DMS 273 (cell line): ENCODE data around the gene RAB40B.
"Not testable (repeated sequence)": the region's sequence is repeated elsewhere in the genome, so short reads cannot be mapped to it uniquely, and the experiment has no call there.

Experiments used
- DNase-seq: peaks from one replicate; lab custom pipeline; 2025; ENCODE audit not compliant: unreplicated experiment; lab: John Stamatoyannopoulos, UW

RAB40B gene

DNA sequence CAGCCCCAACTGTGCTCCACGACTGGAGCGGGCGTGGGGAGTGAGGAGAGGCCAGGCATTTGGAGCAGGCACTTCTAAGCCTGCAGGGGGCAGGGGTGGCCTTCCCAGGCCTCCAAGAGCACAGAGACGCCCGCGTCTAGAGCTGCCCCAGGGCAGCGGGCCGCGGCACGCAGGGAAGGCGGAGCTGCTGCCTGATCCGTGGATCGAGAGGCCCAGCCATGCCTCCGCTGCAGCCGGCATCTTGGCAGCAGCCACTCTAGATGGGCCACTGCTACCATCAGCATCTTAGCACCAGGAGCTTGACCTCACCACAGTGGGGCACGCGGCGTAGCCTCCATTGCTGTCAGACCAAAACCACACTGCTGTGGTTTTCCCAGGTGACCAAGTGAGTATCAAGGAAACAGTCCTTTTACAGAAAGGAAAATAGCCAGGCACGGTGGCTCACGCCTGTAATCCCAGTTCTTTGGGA lies 29.8 kb downstream of the RAB40B start:
- DNase-seq = peak; percentile 44

DNA sequence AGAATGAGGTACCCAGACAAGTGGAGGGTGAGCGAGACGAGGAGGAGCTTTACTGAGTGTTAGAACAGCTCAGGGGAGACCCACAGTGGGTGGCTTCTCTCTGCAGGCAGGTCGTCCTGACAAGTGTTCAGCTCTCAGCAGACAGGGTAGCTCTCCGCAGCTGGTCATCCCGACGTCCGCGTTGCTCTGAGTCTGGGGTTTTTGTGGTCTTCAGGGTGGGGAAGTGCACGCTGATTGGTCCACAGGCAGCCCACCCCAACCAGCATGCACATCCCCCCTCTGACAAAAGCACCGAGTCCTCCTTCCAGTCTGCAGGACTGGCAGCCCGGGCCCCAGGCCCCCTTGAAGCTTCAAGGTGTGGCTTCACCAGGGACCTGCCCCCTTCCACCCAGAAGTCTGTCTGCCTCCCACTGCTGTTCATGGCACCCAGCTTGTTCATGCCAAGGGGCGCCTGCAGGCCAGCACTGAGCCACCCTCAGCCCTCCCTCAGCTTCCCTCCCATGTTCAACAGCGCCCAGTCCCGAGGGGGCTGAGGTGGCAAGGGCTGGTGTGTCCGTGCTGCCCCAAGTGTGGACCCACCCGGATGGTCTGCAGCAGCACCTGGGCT lies 30.4 kb downstream of the RAB40B start:
- no peak for DNase-seq

DNA sequence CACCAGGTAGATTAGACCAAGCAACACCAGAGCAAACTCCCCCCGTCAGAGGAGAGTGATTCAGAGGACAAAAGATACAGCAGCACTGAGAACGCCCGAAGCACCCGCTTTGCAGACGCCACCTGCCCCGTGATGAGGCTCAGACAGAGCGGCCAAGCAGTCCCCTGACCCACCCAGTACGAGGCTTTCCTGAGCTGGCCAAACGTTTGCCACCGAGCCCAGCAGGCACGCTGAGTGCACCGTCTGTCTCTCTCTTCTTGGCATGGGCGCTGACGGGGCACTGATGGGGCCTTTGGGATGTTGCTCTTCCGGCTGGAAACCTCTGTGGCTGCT lies 30.9 kb downstream of the RAB40B start:
- DNase-seq = no peak

DNA sequence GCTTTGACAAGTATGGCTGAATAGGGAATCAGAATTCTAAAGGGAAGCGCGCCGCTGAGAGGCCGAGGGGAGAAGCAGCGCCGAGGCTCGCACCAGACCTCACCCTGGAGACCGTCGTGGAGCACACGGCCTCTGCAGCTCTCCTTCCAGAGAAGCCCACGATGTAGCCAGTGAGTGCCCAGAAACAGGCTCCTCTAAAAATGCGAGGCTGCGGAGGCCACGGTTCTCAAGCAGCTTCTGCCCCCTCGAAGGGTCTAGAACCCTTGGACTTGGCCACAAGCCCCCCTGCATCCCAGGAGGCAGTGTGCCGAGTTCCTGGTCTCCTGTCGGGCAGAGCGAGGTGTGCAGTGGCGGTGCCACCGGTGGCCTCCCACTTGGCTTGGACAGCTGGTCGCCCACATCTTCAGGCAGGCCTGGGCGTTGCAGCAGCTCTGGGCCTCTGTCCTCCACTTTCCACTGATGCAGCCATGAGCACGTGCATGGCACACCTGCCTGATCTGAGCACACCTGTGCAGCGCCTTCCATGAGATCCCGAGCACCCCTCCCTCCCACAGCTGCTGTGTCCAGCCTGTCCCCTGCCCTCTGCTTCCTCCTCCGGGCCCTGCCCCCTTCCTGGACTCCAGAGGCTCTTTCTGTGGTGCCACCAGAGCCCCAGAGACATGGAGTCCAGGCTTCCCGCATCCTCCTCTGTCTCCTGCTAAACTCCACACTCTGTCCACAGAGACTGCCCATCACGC lies 31.4 kb downstream of the RAB40B start:
- DNase-seq = no peak

DNA sequence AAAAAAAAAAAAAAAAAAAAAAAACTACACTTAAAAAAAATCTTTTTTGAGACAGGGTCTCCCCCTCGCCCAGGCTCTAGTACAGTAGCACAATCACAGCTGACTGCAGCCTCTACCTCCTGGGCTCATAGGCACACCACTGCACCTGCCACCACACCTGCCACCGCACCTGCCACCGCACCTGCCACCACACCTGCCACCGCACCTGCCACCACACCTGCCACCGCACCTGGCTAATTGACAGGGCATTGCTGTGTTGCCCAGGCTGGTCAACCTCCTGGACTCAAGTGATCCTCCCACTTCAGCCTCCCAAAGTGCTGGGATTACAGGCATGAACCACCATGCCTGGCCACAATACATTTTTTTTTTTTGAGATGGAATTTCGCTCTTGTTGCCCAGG lies 32.6 kb downstream of the RAB40B start:
- DNase-seq = no peak

DNA sequence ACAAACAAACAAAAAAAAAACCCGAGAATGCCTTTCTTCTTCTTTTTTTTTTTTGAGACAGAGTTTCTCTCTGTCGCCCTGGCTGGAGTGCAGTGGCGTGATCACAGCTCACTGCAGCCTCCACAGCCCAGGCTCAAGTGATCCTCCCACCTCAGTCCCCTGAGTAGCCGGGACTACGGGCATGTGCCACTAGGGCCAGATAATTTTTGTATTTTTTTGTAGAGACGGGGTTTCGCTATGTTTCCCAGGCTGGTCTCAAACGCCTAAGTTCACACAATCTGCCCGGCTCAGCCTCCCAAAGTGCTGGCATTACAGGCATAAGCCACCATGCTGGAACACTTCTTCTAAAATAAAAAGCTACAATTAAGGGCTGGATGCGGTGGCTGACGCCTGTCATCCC lies 33.3 kb downstream of the RAB40B start:
- DNase-seq = no peak

DNA sequence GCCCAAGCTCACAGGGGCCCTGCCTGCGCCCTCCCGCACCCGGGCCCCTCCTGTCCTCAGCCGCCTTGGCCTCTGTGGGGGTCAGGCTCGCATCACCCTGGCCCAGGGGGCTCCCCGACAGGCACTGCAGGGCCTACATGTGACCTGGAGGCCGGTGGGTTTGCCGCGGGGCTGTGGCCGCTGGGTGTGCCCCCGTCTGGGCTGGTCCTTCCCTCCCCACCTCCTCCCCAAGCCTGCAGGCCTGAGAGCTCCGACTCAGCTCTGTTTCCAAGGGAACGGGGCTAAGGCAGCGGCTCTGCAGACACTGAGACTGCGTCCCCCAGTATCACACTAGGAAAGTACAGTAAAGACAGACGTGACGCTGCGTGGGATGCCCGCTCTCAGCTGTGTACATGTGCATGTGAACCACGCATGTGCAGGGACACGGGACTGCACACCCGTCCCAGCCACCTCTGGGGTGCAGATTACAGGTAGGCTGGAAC lies 33.8 kb downstream of the RAB40B start:
- no peak for DNase-seq

DNA sequence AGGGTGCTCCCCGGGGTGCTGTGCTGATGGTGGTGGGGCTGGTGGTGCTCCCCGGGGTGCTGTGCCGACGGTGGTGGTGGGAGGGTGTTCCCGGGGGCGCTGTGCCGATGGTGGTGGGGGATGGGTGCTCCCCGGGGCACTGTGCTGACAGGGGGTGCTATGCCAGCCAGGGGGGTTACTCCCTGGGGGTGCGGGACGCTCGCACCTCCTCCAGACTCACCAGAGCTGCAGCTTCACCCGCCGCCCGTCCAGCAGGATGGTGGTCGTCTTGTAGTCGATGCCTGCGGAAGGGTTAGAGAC lies 34.3 kb downstream of the RAB40B start:
- no peak for DNase-seq

DNA sequence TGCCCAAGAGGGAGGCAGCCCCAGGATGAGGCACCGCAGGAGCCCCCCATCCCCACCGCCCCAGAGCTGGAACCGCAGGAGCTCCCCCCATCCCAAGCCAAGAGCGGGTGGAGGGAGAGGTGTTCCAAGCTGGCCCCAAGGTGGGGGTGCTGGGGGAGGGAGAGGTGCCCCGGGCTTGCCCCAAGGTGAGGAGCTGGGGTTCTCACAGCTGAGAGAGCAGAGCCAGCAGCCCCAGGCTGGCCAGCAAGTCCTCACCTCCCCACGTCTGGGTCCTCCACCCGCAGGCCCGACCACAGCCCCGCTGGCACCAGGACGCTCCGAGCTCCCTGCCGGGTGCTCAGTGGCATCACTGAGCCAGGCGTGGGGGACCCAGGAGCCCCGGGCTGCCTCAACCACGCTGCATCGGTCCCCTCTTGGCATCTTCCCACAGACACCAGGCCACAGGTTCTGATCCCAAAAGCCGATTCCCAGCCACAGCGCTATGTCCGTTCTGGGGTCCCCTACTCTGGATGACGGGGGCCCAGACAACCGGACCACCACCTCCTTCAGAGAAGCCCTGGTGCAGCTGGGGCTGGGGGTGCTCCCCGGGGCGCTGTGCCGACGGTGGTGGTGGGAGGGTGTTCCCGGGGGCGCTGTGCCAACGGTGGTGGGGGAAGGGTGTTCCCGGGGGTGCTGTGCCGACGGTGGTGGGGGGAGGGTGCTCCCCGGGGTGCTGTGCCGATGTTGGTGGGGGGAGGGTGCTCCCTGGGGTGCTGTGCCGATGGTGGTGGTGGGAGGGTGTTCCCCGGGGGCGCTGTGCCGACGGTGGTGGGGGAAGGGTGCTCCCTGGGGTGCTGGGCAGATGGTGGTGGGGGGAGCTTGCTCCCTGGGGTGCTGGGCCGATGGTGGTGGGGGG lies 34.9 kb downstream of the RAB40B start:
- DNase-seq = no peak

DNA sequence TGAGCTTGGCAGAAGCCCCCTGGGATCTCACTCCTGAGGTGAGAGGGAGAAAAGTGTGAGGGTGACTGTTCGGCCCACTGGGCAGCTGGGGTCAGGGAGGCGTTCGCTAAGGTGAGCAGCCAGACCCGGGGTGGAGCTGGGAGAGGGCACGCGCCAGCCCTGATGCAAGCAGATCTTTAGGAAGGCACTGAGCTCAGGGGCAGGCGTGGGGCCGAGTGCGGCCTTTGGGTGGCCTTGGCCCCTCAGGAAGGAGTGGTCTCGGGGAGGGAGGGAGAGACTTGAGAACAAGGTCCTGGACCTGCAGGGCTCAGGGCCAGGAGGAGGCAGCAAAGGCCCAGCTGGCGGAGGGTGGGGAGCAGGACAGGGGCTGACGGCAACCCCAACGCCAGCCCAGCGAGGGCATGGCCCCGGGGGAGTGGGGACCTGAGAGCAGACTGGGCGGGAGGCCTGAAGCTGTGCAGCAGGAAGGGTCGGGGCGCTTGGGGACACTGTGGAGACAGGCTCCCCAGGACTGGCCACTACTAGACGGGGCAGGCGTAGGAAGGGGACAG lies 35.7 kb downstream of the RAB40B start:
- DNase-seq = no peak

DNA sequence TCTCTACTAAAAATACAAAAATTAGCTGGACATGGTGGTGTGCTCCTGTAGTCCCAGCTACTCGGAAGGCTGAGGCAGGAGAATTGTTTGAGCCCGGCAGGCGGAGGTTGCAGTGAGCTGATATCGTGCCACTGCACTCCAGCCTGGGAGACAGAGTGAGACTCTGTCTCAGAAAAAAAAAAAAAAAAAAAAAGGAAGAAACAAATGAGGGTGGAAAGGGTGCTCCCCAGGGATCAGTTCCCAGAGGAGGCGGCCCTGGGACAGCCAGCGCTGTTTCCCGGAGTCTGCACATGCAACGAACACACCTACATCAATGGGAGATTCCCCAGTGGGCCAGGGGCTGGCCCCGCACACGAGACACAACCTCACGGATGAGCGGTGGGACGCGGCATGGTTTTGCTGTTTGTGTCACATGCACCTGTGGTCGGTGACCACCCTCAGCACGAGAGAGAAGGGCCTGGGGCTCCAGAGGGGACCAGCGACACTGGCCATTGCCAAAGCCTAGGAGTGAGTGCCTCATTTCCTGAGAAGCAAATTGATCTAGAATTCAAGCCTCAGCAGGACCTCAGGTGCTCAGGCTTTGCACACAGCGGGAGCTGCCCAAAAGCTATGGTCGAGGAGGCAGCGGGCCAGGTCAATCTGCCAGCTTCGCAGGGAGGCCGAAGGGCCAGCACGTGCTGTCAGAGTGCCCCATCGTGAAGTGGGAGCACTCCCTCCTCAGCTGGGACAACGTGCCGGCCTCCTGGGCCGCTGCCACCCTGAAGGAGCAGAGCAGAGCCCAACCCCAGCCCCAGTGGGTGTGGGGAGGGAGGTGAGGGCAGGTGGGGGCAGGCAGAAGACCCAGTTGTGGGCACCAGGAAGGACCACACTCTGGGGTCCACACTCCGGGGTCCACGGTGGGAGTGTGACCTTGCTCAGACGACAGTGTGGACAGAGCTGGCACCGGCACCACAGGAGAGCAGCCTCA lies 36.5 kb downstream of the RAB40B start:
- no peak for DNase-seq

DNA sequence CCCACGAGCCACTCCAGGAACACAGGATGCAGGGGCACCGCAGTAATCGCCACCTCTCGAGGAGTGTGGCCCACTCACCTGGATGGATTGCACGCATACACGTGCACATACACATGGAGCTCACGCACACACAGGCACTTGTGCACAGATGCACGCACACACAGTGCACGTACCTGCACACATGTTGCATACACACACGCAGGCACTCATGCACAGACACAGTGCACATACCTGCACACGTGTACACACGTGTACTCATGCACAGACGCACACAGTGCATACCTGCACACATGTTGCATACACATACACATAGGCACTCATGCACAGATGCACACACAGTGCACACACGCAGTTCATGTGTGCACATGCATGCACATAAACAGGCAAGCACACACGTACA lies 38.6 kb downstream of the RAB40B start:
- no peak for DNase-seq

DNA sequence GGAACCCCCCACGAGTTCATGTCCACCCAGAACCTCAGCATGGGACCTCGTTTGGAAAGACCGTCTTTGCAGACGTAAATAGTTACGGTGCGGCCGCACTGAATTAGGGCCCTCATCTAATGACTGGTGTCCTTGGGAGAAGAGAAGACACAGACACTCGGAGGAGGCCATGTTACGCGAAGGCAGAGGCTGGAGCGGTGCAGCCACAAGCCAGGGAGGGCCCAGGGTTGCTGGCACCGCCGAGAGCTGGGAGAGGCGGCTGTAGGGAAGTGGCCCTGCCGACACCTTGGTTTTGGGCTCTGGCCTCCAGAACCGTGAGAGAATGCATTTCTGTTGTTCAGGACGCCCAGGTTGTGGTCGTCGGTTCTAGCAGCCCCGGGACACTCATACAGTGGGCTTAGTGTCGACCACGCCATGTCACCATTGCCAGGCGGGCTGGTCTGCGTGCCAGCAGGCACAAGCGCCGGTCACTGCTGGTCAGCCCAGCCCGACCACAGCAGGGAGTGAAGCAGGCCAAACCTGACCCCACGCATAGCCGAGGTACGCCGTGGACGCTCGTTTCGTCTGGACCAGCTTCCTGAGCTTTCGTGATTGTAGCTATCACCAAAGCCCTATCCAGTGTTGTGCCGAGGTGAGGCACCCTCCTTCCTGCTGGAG lies 39.6 kb downstream of the RAB40B start:
- DNase-seq = no peak

DNA sequence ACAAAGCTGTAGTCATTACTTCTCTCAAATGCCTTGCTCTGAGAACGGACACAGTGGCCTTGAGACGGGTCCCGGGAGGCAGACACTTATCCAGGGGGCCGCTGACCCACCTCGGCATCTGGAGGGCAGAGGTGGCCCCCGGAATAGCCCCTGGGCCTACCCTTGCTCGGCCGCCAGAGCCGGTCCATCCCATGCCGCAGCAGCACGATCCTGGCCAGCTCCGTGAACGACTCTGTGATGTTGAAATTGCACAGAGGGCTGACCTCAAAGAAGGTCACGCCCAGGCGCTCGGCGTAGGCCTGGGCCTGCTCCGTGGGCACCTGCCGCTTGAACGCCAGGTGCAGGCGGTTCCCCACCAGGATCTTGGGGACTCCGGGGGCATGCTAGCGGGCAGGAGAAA lies 40.2 kb downstream of the RAB40B start:
- DNase-seq = no peak

DNA sequence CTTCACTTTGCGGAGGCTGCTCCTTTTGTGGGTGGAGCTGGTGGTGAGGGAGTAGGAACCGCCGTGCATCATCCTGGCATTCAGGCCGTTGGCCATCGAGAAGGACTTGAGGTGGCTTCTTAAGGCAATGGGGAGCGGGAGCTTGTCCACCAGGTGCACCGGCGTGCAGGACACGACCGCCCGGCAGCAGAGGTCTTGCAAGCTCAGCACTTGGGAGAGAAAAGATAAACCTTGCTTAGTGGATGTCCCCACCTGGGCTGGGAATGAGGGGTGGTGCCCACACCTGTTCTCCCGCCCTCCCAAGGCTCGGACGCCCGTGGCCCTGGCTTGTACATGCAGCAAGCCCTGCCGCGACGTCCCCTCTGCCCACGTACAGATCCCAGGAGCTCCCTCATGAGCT lies 40.6 kb downstream of the RAB40B start:
- DNase-seq = no peak

DNA sequence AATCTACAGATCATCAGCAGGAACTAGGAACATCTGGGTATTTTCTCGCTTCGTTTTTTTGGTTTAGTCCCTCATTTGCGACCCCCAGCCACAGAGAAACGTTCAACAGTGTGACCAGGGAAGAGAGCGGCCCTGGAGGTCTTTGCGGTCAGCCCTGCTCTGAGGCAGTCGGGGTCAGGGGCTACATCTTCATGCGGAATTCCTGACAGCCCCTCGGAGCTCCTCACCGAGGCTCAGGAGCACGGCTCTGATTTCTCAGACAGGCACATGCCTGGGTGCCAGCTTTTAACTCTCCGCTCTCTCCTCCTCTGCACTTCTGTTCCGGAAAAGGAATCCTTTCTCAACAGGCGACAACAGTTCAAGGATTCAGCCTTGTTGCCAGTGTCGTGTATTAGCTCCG lies 42.2 kb downstream of the RAB40B start:
- DNase-seq = no peak

DNA sequence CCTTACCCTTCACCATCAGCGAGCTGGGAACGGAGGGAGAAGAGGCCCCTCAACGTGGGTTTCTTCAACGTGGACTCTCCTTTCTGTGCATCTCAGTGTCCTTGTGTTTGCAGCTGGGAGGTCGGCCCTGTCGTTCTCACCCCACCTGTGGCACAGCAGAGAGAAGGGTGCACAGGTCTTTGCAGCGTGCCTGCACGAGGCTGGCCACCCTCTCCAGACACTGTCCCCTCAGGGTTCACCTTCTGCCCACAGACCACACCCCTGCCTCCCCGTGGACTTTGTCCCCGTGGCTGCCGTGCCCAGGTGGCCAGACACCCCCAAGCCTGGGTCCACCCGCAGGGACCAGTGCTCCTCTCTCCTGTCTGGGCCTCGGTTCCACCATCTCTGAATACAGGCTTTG lies 43.0 kb downstream of the RAB40B start:
- no peak for DNase-seq

DNA sequence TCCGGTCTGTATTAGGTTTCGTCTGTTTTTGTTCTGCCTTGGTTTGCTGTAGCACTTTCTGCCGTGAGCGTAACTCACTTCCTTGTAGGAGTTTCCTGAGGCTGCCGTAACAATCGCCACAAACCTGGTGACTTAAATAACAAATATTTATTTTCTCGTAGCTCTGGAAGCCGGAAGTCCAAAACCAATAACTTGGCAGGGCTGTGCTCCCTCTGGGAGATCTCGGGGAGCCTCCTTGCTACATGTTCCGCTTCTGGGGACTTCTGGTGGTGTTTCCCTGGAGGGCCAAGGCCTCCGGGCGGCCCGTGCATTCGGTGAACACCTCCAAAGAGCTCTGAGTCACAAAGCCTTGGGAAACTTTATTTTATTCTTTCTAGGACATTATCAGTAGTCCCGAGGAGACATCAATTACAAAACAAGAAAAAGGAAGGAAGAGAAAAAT lies 43.4 kb downstream of the RAB40B start:
- DNase-seq = no peak

DNA sequence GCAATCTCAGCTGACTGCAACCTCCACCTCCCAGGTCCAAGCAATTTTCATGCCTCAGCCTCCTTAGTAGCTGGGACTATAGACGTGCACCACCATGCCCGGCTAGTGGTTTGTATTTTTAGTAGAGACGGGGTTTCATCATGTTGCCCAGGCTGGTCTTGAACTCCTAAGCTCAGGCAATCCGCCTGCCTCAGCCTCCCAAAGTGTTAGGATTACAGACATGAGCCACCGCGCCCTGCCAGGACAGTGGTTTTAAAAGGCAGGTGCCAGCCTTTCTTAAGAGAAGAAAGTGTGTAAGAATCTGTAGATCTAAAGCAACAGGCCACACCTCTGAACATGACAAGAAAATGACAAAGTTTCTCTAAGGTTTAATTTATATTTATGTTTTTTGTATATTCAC lies 43.9 kb downstream of the RAB40B start:
- DNase-seq = not testable (repeated sequence)
